T-helper 9 cell (primary cell): ENCODE measurements around the gene IFNAR1.

Experiments used
- DNase-seq: peaks from one replicate; pipeline ENCODE4 v3.0.0-alpha.2; 2020
- total RNA-seq, 2 donors: gene quantifications; one replicate each; lab custom pipeline; 2026; lab: John Stamatoyannopoulos, UW

The IFNAR1 gene
- total RNA-seq = 34.3 to 75.5 reads per million in 2 donors

- peak; percentile 97 for DNase-seq
Measured at GRCh38 chr21:33324291-33325221, at the start of gene IFNAR1. Gene IFNAR1, plus strand, starts transcription at chr21:33324970. Its CDS starts 86 bp downstream, at chr21:33325056.

- no peak for DNase-seq
Measured at GRCh38 chr21:33278721-33279120, 46.0 kb upstream of the IFNAR1 start.

GRCh38 chr21:33279330-33279820 lies 45.4 kb upstream of the IFNAR1 start:
- no peak for DNase-seq

DNA sequence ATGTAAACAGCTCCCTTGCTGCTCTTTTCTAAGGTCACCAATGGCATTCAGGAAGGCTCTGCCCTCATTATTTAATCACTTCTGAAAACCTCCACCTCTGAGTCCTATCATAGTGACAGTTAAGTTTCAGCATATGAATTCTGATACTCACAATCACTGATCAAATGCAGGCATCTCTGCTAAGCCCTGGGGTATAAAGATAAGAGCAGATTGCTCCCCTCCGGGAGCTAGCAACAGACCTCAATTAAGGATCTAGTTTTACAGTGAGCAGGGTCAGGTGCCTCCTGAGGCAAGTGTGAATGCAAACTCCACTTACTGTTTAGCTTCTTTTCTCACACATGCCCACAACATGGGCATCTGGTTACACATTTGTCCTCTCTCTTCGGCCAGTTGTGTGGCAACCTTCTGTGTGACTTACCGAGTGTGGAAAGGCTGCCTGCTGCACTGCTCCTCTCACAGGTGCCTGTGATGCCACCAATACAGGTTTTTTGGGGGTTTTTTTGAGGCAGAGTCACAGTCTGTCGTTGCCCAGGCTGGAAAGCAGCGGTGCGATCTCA lies 43.6 kb upstream of the IFNAR1 start:
- no peak for DNase-seq

DNA sequence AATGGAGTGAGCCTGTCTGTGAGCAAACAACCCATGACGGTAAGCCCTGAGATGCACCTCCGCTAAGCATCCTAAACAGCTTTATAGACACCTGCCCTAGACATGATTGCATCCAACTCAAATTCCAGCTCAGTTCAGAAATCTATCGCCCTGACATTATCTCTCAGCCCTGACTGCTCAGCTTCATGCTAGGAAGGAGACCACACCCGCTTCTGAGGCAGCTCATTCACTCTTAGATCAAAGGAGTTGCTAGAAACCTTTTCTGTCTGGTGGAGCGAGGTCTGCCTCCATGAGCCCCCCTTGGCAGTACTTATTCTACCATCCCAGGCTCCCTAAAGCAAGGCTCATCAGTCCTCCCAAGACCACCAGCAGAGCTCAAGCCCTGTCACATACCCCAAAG lies 41.6 kb upstream of the IFNAR1 start:
- DNase-seq = no peak

GRCh38 chr21:33286076-33286475 lies 38.7 kb upstream of the IFNAR1 start:
- DNase-seq = no peak

DNA sequence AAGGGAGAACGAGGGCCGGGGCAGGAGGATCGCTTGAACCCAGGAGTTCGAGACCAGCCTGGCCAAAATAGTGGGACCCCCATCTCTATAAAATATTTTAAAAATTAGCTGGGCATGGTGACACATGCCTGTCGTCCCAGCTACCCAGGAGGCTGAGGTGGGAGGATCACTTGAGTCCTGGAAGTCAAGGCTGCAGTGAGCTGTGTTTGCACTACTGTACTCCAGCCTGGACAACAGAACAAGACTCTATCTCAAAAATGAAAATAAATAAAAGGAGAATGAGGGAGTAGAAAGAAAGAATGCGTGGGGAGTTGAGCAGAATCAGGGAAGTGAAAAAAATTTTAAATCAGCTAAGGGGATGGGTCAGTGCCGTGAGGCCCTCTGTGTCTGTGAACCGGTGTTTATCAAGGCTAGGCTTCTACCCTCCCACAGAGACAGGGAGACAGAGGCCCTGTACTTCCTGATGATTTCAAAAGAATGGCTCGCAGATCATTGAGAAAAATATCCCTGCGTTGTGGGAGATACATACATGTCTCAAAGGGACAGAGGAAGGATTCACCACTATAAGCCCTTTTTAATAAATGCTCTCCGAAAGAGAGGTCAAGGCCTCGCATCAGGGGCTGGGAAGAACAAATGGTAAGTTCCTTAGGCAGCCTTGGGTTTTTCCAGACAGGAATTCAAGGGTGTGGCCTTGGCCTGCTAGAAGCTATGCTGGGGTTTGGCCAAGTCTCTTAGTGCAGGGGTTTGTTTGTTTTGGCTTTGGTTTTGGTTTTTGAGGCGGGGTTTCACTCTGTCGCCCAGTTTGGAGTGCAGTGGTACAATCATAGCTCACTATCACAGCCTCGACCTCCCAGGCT lies 37.9 kb upstream of the IFNAR1 start:
- no peak for DNase-seq

- DNase-seq = no peak
Measured at GRCh38 chr21:33289199-33289819, 35.5 kb upstream of the IFNAR1 start.

GRCh38 chr21:33290441-33290840 lies 34.3 kb upstream of the IFNAR1 start:
- DNase-seq = no peak

DNA sequence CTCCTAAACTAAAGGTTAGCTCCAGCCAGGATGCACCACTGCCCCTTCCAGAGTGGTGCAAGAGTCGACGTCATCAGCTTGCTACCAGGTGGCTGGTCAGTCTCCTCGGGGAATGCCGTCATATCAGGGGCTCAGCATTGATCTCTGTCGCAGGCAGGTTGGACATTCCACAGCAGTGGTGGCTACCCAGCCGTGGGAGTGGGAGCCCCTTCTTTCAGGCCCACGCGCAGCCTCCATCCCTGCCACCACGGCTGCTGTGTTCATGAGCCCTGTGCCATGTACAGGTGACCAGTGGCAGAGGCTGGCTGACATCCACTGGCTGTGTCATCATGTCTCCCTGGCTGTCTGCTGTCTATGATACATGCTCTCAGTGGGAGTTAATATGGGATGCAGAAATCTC lies 33.1 kb upstream of the IFNAR1 start:
- DNase-seq = no peak

- DNase-seq = no peak
Measured at GRCh38 chr21:33292724-33293123, 32.0 kb upstream of the IFNAR1 start.

DNA sequence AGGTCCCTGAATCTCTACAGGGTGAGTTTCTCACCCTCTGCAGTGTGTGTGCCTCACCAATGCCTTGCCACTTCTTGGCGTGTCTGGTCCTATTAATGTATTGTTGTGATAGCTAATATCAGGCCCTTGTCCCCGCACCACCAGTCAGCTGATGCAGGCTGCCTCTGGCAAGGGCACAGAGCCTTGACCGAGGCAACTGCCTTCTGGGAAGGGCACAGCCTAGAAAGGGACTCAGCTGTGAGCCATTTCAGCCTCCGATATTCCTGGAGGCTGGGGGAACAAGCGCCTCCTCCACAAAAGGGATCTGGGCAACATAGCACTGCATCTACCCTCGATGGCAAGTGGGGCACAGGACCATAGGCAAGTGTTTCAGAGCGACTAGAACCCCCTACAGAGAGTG lies 31.6 kb upstream of the IFNAR1 start:
- no peak for DNase-seq

DNA sequence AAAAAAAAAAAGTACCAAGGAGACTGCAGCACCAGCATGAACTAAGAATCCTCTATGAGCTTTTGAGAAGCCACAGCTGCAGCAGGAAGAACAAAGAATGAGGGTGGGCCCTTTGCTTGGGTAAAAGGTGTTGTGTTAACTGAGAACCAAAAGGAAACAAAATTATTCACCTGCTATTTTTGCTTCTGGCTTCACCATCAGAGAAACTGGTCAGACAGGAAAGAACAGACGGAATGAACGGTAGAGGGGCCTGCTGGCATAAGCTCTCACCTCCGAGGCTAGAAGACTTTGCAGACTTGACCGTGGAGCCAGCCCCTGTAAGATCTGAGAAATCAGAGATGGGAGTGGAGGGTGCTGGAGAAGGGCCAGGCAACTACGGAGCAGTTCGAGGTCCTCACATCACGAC lies 31.0 kb upstream of the IFNAR1 start:
- no peak for DNase-seq

DNA sequence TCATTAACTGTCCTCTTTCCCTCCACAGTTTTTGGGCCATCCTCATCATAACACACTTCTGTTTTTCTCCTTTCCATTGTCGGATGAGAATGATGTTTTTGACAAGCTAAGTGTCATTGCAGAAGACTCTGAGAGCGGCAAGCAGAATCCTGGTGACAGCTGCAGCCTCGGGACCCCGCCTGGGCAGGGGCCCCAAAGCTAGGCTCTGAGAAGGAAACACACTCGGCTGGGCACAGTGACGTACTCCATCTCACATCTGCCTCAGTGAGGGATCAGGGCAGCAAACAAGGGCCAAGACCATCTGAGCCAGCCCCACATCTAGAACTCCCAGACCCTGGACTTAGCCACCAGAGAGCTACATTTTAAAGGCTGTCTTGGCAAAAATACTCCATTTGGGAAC lies 28.6 kb upstream of the IFNAR1 start:
- DNase-seq = no peak

GRCh38 chr21:33299181-33299752 lies 25.5 kb upstream of the IFNAR1 start:
- no peak for DNase-seq

- no peak for DNase-seq
Measured at GRCh38 chr21:33300701-33301631, 23.8 kb upstream of the IFNAR1 start.

- no peak for DNase-seq
Measured at GRCh38 chr21:33301632-33302002, 23.2 kb upstream of the IFNAR1 start.

DNA sequence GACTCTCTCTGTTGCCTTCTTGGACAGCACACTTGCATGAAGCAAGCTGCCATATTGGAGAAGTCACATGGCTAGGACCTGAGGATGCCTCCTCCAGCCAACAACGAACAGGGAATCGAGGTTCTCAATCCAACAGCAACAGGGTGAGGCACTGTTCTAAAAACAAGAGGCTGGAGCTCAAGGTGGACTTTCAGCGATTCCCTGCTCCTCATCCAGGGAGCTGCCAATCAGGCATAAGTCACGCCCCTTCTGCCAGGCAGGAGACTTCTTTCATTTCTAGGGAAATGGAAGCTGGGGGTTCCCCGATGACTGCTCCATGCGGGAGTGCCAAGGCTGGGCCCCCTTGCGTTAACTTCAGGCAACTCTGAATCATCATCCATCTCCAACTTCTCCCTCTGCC lies 22.7 kb upstream of the IFNAR1 start:
- DNase-seq = no peak

GRCh38 chr21:33302796-33303195 lies 22.0 kb upstream of the IFNAR1 start:
- no peak for DNase-seq

DNA sequence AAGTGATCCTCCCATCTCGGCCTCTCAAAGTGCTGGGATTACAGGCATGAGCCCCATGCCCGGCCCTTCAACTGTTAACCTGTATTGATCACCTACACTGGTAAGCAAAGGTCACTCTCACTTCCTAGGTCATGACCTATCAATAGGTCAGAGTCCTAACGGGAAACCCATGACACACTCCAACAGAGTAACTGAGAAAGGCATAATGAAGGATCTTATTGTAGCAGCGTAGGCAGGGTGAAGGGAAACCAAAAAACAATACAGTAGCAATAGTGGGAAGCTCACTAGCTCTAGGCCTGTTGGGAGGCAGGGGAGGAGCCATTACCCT lies 19.5 kb upstream of the IFNAR1 start:
- no peak for DNase-seq

GRCh38 chr21:33305938-33306337 lies 18.8 kb upstream of the IFNAR1 start:
- no peak for DNase-seq
